AG04449 (cell line): ENCODE data around the gene LRP1.

Source experiments
- CTCF ChIA-PET: fragments of 350-600 bp; formaldehyde crosslinking; extraction: SDS; loops from one replicate; lab custom pipeline; 2021; ENCODE audit warnings: antibody characterized with exemption; lab: Yijun Ruan, JAX
- POLR2A ChIA-PET: fragments of 400-600, 350-600 bp; formaldehyde crosslinking; extraction: SDS; loops from one replicate; lab custom pipeline; 2020; ENCODE audit warnings: antibody characterized with exemption, inconsistent platforms; lab: Yijun Ruan, JAX
- DNase-seq: peaks from one replicate; pipeline ENCODE4 v3.0.0-alpha.2; 2010; ENCODE audit warnings: low read depth, low spot score
- H3K4me3 ChIP-seq: 2 replicates; pipeline ENCODE4 v1.5.1; 2011; ENCODE audit warnings: low read depth, mild to moderate bottlenecking, control low read depth, low read length
- TF ChIP-seq, protein P1 (sequence below): IDR thresholded peaks from one replicate; pipeline ENCODE4 v1.5.1; 2011; ENCODE audit warnings: mild to moderate bottlenecking, moderate library complexity, low read length, control low read depth, inconsistent platforms; ENCODE audit not compliant: insufficient read depth; ENCODE audit errors: missing control alignments

Gene LRP1

DNA sequence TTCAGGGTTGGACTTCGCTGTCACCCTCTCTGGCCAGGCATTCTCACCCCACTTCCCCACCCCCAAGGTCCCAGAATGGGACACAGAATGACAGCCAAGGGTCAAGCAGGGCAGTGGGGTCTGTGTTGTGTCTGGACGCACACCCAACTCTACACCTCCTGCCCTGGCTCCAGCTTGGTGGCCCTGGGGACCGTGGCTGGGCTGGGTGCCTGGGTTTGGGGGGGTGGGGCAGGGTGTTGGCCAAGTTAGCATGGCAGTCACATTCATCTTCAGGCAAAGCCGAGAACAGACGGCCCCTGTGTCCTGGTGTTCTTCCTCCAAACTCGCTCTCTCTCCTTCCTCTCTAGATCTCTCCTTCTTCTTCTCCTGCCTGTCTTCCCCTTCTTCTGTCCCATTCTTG lies 5.6 kb downstream of the LRP1 start:
- CTCF ChIA-PET = interaction anchor here (3.9 to 24.7 kb wide), 4 partner anchors 11 to 45 kb away, joined by 14 to 874 read pairs (median 28); partner anchors contain the start of gene LRP1-AS
- TF ChIP-seq, protein P1, sequence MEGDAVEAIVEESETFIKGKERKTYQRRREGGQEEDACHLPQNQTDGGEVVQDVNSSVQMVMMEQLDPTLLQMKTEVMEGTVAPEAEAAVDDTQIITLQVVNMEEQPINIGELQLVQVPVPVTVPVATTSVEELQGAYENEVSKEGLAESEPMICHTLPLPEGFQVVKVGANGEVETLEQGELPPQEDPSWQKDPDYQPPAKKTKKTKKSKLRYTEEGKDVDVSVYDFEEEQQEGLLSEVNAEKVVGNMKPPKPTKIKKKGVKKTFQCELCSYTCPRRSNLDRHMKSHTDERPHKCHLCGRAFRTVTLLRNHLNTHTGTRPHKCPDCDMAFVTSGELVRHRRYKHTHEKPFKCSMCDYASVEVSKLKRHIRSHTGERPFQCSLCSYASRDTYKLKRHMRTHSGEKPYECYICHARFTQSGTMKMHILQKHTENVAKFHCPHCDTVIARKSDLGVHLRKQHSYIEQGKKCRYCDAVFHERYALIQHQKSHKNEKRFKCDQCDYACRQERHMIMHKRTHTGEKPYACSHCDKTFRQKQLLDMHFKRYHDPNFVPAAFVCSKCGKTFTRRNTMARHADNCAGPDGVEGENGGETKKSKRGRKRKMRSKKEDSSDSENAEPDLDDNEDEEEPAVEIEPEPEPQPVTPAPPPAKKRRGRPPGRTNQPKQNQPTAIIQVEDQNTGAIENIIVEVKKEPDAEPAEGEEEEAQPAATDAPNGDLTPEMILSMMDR = no peak
- DNase-seq = no peak
- POLR2A ChIA-PET = interaction anchor here (1.0 to 1.5 kb wide), 3 partner anchors 15 to 96 kb away, joined by 5 read pairs; partner anchors contain the start of gene SHMT2
- H3K4me3 ChIP-seq = peak overlapping the region; percentile 30

DNA sequence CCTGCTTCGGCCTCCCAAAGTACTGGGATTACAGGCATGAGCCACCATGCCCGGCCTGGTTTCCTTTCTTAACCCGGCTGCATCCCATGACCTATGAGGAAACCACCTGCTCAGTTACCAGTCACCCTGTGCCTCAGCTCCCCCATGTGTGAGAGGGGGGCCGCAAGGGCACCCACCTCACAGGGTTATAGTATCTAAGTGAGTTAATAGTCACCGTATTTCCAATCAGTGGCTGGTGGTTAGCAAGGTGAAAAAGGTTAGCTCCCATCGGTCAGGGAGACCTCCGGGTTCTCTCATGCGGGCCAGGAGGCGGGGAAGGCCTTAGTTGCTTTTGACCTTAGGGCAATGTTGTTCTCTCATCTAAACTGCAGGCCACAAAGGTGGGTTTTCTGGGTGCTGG lies 6.7 kb downstream of the LRP1 start:
- no peak for DNase-seq
- TF ChIP-seq, protein P1 = no peak
- ChIA-PET CTCF (interaction anchor here (1.2 to 24.7 kb wide), 5 partner anchors 11 to 66 kb away, joined by 3 to 874 read pairs (median 11); partner anchors contain the start of genes LRP1-AS and STAT6), POLR2A (interaction anchor here (0.6 to 1.0 kb wide), 4 partner anchors 14 to 764 kb away, joined by 3 to 5 read pairs (median 3); no protein-coding TSS in a partner anchor)
- peak overlapping the region; percentile 12; the same call in 1 of the 2 replicates for H3K4me3 ChIP-seq

DNA sequence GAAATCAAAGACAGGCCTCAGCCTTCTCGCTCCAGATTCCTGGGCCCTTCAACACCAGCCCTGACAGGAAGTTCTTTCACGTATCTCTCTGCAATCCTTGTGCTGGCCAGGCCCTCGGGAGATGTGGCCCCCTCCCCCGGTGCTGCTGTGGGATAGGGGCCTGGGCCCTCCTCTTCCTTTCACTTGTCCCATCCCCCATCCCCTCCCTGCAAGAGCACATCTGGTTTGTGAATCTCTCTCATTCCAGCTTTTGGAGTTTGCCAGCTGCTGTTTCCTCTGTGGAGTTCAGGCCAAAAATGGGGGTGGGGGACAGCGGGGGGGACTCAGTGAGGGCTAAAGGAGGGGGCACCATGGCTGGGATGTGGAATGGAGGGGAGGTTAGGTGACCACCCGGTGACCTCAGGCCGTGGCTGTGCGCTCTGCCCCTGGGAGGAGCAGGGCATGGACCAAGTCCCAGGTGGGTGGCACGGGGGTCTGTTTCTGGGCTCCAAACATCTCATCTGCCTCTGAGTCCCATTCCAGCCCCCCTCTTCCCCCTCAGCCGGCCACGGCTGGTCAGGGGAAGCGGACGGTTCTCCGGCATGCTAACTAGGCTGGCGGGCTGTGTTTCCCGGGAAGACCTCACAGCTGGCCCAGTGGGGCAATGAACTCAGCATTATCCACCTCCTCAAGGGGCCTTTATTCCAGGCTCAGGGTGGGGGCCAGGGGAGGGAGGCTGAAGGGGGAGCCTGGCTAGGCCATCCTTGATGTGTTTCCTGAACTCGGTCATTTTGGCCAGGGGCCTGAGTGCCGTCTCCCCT lies 7.4 kb downstream of the LRP1 start:
- H3K4me3 ChIP-seq = peak overlapping the region; percentile 27
- POLR2A ChIA-PET = interaction anchor here (0.6 to 1.6 kb wide), 8 partner anchors 8 to 48 kb away, joined by 3 to 12 read pairs (median 4); partner anchors contain the start of gene LRP1
- DNase-seq = no peak
- TF ChIP-seq, protein P1 = no peak
- CTCF ChIA-PET = interaction anchor here (1.1 to 24.7 kb wide), 7 partner anchors 11 to 70 kb away, joined by 3 to 874 read pairs (median 6); partner anchors contain the start of genes LRP1-AS and STAT6

DNA sequence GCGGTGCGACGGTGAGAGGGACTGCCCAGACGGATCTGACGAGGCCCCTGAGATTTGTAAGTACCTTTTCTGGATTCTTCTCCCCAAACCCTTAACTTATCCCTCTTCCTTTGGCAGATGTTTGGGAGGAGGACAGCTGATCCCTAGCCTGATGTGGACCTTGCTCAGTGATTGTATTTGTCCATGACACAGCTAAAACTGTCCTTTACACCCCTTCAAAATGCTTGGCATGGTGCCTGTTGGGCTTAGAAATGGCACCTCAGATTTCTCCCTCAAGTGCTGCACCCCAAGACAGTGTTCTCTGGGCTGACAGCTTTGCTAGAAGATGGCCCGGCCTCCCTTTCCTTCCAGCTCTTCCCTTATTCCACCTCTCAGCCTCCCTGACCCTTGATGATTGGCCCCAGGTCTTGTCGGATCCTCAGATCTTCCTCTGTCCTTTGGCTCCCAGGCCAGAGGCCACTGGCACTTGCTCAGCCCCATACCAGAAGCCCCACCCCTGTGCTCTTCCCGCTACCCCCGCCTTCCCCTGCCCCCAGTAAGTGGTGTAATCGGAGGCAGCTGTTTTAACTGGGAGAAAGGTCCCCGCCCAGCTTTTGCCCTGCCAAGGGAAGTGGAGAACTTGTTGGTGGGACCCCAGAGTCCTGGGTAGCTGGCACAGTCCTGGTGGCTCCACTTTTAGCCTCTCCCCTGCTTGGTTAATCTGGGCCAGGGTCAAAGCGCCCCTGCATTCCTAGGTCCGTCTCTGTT lies 10.4 kb downstream of the LRP1 start:
- TF ChIP-seq, protein P1 = no peak
- CTCF ChIA-PET = interaction anchor here (0.8 to 24.7 kb wide), 3 partner anchors 15 to 70 kb away, joined by 3 to 874 read pairs (median 5); no protein-coding TSS in a partner anchor
- DNase-seq = no peak
- POLR2A ChIA-PET = interaction anchor here (2.0 kb wide), 1 partner anchor 10 kb away, joined by 10 read pairs; no protein-coding TSS in a partner anchor
- H3K4me3 ChIP-seq = no peak overlapping the region

DNA sequence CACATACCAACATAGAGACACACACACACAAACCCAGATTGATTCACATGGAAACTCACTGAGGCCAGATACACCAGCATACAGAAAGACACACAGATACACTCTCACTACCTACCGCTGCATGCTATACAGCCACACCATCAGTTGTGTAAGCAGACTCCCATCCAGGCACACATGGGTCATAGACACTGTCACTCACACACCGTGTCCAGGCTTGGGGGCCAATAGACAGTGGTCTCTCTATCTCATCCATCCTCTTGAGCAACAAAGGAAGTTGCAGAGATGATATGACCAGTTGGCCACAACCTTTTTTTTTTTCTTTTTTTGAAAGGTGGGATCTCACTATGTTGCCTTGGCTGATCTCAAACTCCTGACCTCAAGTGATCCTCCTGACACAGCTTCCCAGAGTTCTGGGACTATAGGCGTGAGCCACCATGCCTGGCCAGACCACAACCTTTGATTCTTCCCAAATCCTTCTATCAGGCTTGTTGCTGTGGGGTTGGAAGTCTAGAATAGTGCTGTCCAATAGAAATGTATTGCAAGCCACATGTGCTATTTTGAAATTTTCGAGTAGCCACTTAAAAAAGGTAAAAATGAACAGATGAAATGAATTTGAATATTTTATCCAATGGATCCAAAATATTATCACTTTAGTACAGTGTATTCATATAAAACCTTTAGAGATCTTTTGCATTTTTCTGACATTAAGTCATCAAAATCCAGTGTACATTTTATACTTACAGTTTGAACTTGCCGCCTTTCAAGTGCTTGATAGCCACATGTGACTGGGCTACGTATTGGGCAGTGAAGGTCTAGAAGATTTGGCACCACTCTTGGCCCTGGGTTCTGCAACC lies 11.7 kb downstream of the LRP1 start:
- TF ChIP-seq, protein P1 = no peak
- POLR2A ChIA-PET = interaction anchor here (0.6 kb wide), 1 partner anchor 42 kb away, joined by 4 read pairs; no protein-coding TSS in a partner anchor
- no peak for DNase-seq
- CTCF ChIA-PET = interaction anchor here (0.9 to 2.6 kb wide), 4 partner anchors 9 to 68 kb away, joined by 3 to 11 read pairs (median 6); no protein-coding TSS in a partner anchor
- H3K4me3 ChIP-seq = no peak overlapping the region
